GM12878 (cell line): Measurements from ENCODE around the gene PRRX1. TPM values are rescaled to one million over a fixed set of nuclear protein-coding genes. Genes with fewer than 3 reads are reported as not detected.

Source experiments
- ATAC-seq: fragments of 200-7000 bp; cut with Tn5 transposase; 3 replicates; pipeline ENCODE4 v1.9.1; 2020; ENCODE audit warnings: mild to moderate bottlenecking, moderate library complexity
- BruUV-seq: library from RNA; stranded (reverse); fragments of 400-500 nt; replicated peaks from 2 replicates; lab custom pipeline; 2021; lab: Mats Ljungman, UMichigan
- CTCF ChIA-PET: fragments of 300-600 bp; sonication (Branson Sonifier 250); formaldehyde crosslinking; extraction: SDS; loops from one replicate; lab custom pipeline; 2021; ENCODE audit warnings: inconsistent platforms; lab: Yijun Ruan, JAX
- POLR2A ChIA-PET: fragments of 350-600 bp; formaldehyde crosslinking; extraction: SDS; loops from one replicate; lab custom pipeline; 2021; ENCODE audit warnings: inconsistent platforms; lab: Charles Lee
- RAD21 ChIA-PET: fragments of 300-600 bp; sonication (Branson Sonifier 250); formaldehyde crosslinking; loops from one replicate; lab custom pipeline; 2023; ENCODE audit warnings: antibody characterized with exemption; ENCODE audit not compliant: unreplicated experiment; lab: Charles Lee
- SMC1A ChIA-PET: fragments of 300-600 bp; sonication (Branson Sonifier 250); formaldehyde crosslinking; loops from one replicate; lab custom pipeline; 2023; ENCODE audit not compliant: unreplicated experiment, uncharacterized antibody; lab: Charles Lee
- DNase-seq: peaks from one replicate; pipeline ENCODE4 v3.0.0-alpha.2; 2011; ENCODE audit warnings: low read depth, low spot score
- FAIRE-seq: peaks from 3 replicates; lab custom pipeline; 2011; peaks lifted over from hg19 to GRCh38; lab: Jason Lieb, UNC
- H2AFZ ChIP-seq: 2 replicates; pipeline ENCODE4 v1.6.0; 2011; ENCODE audit warnings: low read depth, low read length, control low read depth; ENCODE audit not compliant: control insufficient read depth
- H3K27ac ChIP-seq: 2 replicates; pipeline ENCODE4 v1.5.1; 2011; ENCODE audit warnings: control low read depth; ENCODE audit not compliant: control insufficient read depth, insufficient read depth
- H3K27me3 ChIP-seq, 2 experiments: replicated peaks in 1 of 2; 2 replicates each; pipeline versions ENCODE4 v1.6.0 to v1.6.1; 2011; ENCODE audit warnings: low read length in 1 of 2; ENCODE audit not compliant: control insufficient read depth in 2 of 2, insufficient read depth in 2 of 2
- H3K36me3 ChIP-seq, 2 experiments: 2 replicates each; pipeline ENCODE4 v1.5.1; 2011; ENCODE audit warnings: low read length in 1 of 2; ENCODE audit not compliant: control insufficient read depth in 2 of 2, insufficient read depth in 2 of 2
- H3K4me1 ChIP-seq: 2 replicates; pipeline ENCODE4 v1.6.1; 2011; ENCODE audit warnings: mild to moderate bottlenecking, low read length, moderate library complexity, mixed read lengths; ENCODE audit not compliant: control insufficient read depth, insufficient read depth
- H3K4me2 ChIP-seq: 2 replicates; pipeline ENCODE4 v1.6.0; 2011; ENCODE audit warnings: control low read depth; ENCODE audit not compliant: control insufficient read depth, insufficient read depth
- H3K4me3 ChIP-seq: fragments of 200-600 bp; sonication (generic); 2 replicates; pipeline ENCODE4 v1.5.1; 2016
- H3K79me2 ChIP-seq: 2 replicates; pipeline ENCODE4 v1.6.0; 2011; ENCODE audit warnings: low read length; ENCODE audit not compliant: control insufficient read depth, insufficient read depth
- H3K9ac ChIP-seq: 2 replicates; pipeline ENCODE4 v1.8.0; 2011; ENCODE audit warnings: low read length, control low read depth, mixed read lengths; ENCODE audit not compliant: control insufficient read depth, insufficient read depth
- H3K9me3 ChIP-seq: replicated peaks from 3 replicates; pipeline ENCODE4 v1.5.1; 2011; ENCODE audit warnings: mild to moderate bottlenecking, low read length; ENCODE audit not compliant: control insufficient read depth, insufficient read depth
- H4K20me1 ChIP-seq: 2 replicates; pipeline ENCODE4 v1.6.0; 2011; ENCODE audit not compliant: control insufficient read depth, insufficient read depth
- CBX5 ChIP-seq: sonication (generic); IDR thresholded peaks from 2 replicates; pipeline ENCODE4 v1.6.1; 2016; ENCODE audit warnings: low read depth, moderate library complexity, mild to moderate bottlenecking, inconsistent platforms
- CREM ChIP-seq: IDR thresholded peaks from 2 replicates; pipeline ENCODE4 v1.6.1; 2014; ENCODE audit warnings: antibody characterized with exemption, low read depth
- ESRRA ChIP-seq: IDR thresholded peaks from 2 replicates; pipeline ENCODE4 v1.6.1; 2012; ENCODE audit warnings: mild to moderate bottlenecking, low read length, improper control_type of control experiment
- SMARCA5 ChIP-seq: fragments of 450-650 bp; IDR thresholded peaks from 2 replicates; pipeline ENCODE4 v1.6.1; 2017; ENCODE audit warnings: mild to moderate bottlenecking
- SREBF1 ChIP-seq: IDR thresholded peaks from 2 replicates; pipeline ENCODE4 v1.6.1; 2012; ENCODE audit warnings: mild to moderate bottlenecking, low read length
- ZNF207 ChIP-seq: fragments of 450-650 bp; IDR thresholded peaks from 2 replicates; pipeline ENCODE4 v1.6.1; 2014; ENCODE audit warnings: antibody characterized with exemption, mild to moderate bottlenecking, borderline replicate concordance
- ZNF384 ChIP-seq: IDR thresholded peaks from 2 replicates; pipeline ENCODE4 v1.6.1; 2012; ENCODE audit warnings: low read depth, mild to moderate bottlenecking, low read length, improper control_type of control experiment, borderline replicate concordance
- ZZZ3 ChIP-seq: IDR thresholded peaks from 2 replicates; pipeline ENCODE4 v1.6.1; 2011; ENCODE audit warnings: low read depth; ENCODE audit not compliant: control insufficient read depth, insufficient read length
- WGBS: methylation state at CpG from one replicate; pipeline ENCODE4 v1.1.6; 2016; ENCODE audit warnings: low lambda C conversion rate; ENCODE audit not compliant: insufficient replicate concordance, insufficient coverage; ENCODE audit errors: missing lambda C conversion rate; 5-methylcytosine and 5-hydroxymethylcytosine counted together
- in situ Hi-C: fragments of 300-500 bp; cut with MboI; formaldehyde crosslinking; loops from 9 replicates; pipeline ENCODE4 v1.14.3; 2018; ENCODE audit warnings: mixed read lengths
- intact Hi-C: fragments of 100-400 bp; cut with micrococcal nuclease; formaldehyde crosslinking; loops from one replicate; pipeline ENCODE4 v1.14.2; 2022; ENCODE audit not compliant: unreplicated experiment
- polyA plus RNA-seq, 11 experiments: library from polyadenylated mRNA; depleted of rRNA in 4 of 11; unstranded in 6 of 11; stranded (reverse) in 5 of 11; fragments of >200 nt; fragmentation: Nextera tagmentation in 4 of 11; fragmentation: Illumina TruSeq in 1 of 11; extraction: Ambion mirVana in 4 of 11; extraction: Trizol in 1 of 11; gene quantifications; 1 replicate in 1 of 11; 2 replicates in 10 of 11; pipeline versions ENCODE4 v1.2.1 to v1.2.3, GENCODE V29; 2011 to 2016; ENCODE audit warnings: inconsistent platforms in 2 of 11, missing spikeins in 2 of 11, low read depth in 1 of 11
- total RNA-seq, 4 experiments: library from RNA; depleted of rRNA in 3 of 4; stranded (reverse); fragments of >200 nt in 3 of 4; fragmentation: Illumina TruSeq in 1 of 4; extraction: Trizol in 1 of 4; gene quantifications; 2 replicates each; pipeline versions ENCODE4 v1.2.1 to v1.2.3, GENCODE V29; 2013 to 2021
- TF ChIP-seq, protein P1 (sequence below): fragments of 450-650 bp; IDR thresholded peaks from 2 replicates; pipeline ENCODE4 v1.6.1; 2017; ENCODE audit warnings: low read depth, mild to moderate bottlenecking, moderate library complexity
- TF ChIP-seq, protein P2 (sequence below): fragments of 450-650 bp; IDR thresholded peaks from 2 replicates; pipeline ENCODE4 v1.6.1; 2017; ENCODE audit warnings: mild to moderate bottlenecking

The PRRX1 gene
- total and polyA plus RNA-seq, 10 of the 15 experiments (the other 5 are each of a cell fraction or from before 2014, with no cell fraction given), result 0.42 to 64.6 (median 1.5) TPM

DNA sequence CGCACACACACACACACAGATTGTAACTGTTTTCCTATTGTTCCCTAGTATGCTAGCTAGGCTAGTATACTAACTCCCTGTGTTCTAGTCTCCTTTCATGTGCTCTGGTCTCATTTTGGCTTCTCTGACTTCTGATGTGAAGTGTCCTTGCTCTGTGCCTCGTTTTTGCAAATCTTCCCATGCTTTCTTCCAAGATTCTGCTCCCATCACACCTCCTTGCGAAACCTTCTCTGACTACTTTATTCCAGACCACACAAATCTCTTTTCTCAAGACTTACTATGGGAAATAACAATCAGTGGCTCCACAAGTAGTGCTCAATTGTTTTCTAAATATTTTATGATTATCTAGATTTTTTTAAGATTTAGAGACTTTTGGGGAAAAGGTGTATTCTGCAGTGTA is 10.3 kb downstream of the PRRX1 start (continued):
- no peak for TF ChIP-seq ZNF207
- no peak for TF ChIP-seq CBX5

DNA sequence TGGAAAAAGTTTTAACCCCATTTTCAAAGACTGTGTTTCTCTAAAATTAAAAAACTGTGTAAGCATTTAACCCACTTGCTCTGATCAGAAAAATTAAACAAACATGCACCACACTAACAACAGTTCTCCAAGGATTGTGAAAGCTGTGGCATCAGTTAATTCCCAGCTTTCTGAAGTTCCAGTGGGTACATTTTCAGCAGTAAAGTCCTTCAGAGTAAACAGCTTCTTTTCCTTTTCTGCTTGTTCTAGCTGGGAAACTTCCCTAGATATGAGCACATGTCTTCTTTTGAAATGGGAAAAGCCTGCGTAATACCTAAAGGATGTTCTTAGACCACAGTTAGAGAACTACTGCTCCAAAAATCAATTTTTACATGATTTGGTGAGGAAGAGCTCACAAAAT is 11.1 kb downstream of the PRRX1 start:
- Histone ChIP-seq H3K9ac (no peak overlapping the region), H3K4me1 (no peaks in the 10 kb centered on the region), H3K4me3 (no peak overlapping the region), H3K27me3 (peaks cover 0 to 3% of the 10 kb centered on the region in 2 experiments; a peak in 2 of 4 replicates), H3K79me2 (no peaks in the 10 kb centered on the region), H3K9me3 (no peaks in the 10 kb centered on the region), H3K4me2 (no peak overlapping the region), H2AFZ (no peak overlapping the region), H4K20me1 (no peaks in the 10 kb centered on the region), H3K36me3 (no peaks in the 10 kb centered on the region), H3K27ac (no peak overlapping the region)
- 50% methylated on average over 1 of the region's 1 CpG for WGBS
- BruUV-seq, result no TSS peak
- no peak for FAIRE-seq
- TF ChIP-seq SMARCA5 (no peak), ESRRA (no peak), ZNF384 (no peak), SREBF1 (no peak), ZZZ3 (no peak), CREM (no peak)
- TF ChIP-seq, protein P1, sequence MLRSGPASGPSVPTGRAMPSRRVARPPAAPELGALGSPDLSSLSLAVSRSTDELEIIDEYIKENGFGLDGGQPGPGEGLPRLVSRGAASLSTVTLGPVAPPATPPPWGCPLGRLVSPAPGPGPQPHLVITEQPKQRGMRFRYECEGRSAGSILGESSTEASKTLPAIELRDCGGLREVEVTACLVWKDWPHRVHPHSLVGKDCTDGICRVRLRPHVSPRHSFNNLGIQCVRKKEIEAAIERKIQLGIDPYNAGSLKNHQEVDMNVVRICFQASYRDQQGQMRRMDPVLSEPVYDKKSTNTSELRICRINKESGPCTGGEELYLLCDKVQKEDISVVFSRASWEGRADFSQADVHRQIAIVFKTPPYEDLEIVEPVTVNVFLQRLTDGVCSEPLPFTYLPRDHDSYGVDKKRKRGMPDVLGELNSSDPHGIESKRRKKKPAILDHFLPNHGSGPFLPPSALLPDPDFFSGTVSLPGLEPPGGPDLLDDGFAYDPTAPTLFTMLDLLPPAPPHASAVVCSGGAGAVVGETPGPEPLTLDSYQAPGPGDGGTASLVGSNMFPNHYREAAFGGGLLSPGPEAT, result no peak
- TF ChIP-seq, protein P2, sequence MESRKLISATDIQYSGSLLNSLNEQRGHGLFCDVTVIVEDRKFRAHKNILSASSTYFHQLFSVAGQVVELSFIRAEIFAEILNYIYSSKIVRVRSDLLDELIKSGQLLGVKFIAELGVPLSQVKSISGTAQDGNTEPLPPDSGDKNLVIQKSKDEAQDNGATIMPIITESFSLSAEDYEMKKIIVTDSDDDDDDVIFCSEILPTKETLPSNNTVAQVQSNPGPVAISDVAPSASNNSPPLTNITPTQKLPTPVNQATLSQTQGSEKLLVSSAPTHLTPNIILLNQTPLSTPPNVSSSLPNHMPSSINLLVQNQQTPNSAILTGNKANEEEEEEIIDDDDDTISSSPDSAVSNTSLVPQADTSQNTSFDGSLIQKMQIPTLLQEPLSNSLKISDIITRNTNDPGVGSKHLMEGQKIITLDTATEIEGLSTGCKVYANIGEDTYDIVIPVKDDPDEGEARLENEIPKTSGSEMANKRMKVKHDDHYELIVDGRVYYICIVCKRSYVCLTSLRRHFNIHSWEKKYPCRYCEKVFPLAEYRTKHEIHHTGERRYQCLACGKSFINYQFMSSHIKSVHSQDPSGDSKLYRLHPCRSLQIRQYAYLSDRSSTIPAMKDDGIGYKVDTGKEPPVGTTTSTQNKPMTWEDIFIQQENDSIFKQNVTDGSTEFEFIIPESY, result no peak
- ChIA-PET POLR2A (interaction anchor here (0.6 to 2.9 kb wide), 7 partner anchors 11 to 151 kb away, joined by 3 to 20 read pairs (median 4); no protein-coding TSS in a partner anchor), RAD21 (interaction anchor here (0.6 to 5.2 kb wide), 13 partner anchors 8 to 963 kb away, joined by 3 to 71 read pairs (median 4); partner anchors contain the start of gene FMO4), CTCF (interaction anchor here (0.7 to 5.8 kb wide), 12 partner anchors 10 to 810 kb away, joined by 3 to 152 read pairs (median 4); partner anchors contain the start of genes PRRC2C and PRRX1), SMC1A (interaction anchor here (0.7 to 5.5 kb wide), 20 partner anchors 9 to 781 kb away, joined by 3 to 128 read pairs (median 4); partner anchors contain the start of gene SCYL3)
- no peak for ATAC-seq
- in situ Hi-C loops (loop anchor here (10.0 kb wide), 1 partner anchor 750 kb away; no protein-coding TSS in a partner anchor), intact Hi-C loops (no loop called here)
- DNase-seq, result no peak
